ENCODE data around the gene CDCP1.

DNA sequence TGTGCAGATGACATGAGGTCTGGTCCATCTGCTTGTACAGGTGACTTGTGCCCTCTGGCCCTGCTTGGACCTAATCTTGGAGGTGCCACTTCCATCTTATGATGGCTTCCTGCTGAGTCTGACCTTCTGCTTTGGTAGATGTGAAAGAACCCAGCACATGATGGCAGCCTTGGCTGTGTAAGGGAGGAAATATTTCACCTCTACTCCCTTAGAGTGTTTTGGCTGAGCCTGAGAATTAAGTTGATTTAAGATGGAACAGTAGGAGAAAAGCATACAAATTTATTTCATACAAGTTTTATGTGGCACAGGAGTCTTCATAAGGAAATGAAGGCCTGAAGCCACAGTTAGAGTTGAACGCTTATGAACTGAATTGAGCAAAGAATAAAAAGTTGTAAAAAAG, 27.6 kb upstream of the CDCP1 start:
- no peak for TF ChIP-seq CTCF (conservative IDR thresholded peaks at IDR 0.05 in 1 of 2, IDR thresholded peaks at IDR 0.05 in 1 of 2; ENCODE audit: extremely low read depth in 1 of 2, insufficient read depth in 1 of 2, low read depth in 1 of 2, low read length in 2 of 2)
- TF ChIP-seq EZH2 (IDR thresholded peaks at IDR 0.05; ENCODE audit: borderline replicate concordance, low read length): no peak

Data from mammary epithelial cell (primary cell).